Hepatocyte (in vitro differentiated cells): ENCODE data around the gene KLHL4. TPM values are rescaled to one million over a fixed set of nuclear protein-coding genes. Genes with fewer than 3 reads are reported as not detected.

Experiments used
- DNase-seq: peaks from one replicate; pipeline ENCODE4 v3.0.0-alpha.2; 2016; ENCODE audit warnings: low spot score
- H2AFZ ChIP-seq: fragments of 200-600 bp; sonication (generic); 2 replicates; pipeline ENCODE4 v1.6.0; 2016; ENCODE audit warnings: antibody characterized with exemption, mild to moderate bottlenecking
- H3K27ac ChIP-seq: fragments of 200-600 bp; sonication (generic); 2 replicates; pipeline ENCODE4 v1.5.1; 2016; ENCODE audit warnings: mild to moderate bottlenecking
- H3K27me3 ChIP-seq: fragments of 200-600 bp; sonication (generic); 2 replicates; pipeline ENCODE4 v1.6.1; 2016
- H3K36me3 ChIP-seq: fragments of 200-600 bp; sonication (generic); replicated peaks from 2 replicates; pipeline ENCODE4 v1.5.1; 2016; ENCODE audit warnings: low read depth; ENCODE audit not compliant: insufficient read depth
- H3K4me1 ChIP-seq: fragments of 200-600 bp; sonication (generic); 2 replicates; pipeline ENCODE4 v1.5.1; 2016; ENCODE audit warnings: mild to moderate bottlenecking, moderate library complexity; ENCODE audit not compliant: insufficient read depth
- H3K4me2 ChIP-seq: fragments of 200-600 bp; sonication (generic); 2 replicates; pipeline ENCODE4 v1.6.0; 2016
- H3K4me3 ChIP-seq: fragments of 200-600 bp; sonication (generic); 2 replicates; pipeline ENCODE4 v1.5.1; 2016; ENCODE audit warnings: mild to moderate bottlenecking
- H3K79me2 ChIP-seq: fragments of 200-600 bp; sonication (generic); 2 replicates; pipeline ENCODE4 v1.6.0; 2017; ENCODE audit warnings: mild to moderate bottlenecking
- H3K9me2 ChIP-seq: fragments of 200-600 bp; sonication (generic); replicated peaks from 2 replicates; pipeline ENCODE4 v1.6.0; 2017; ENCODE audit warnings: mild to moderate bottlenecking; ENCODE audit not compliant: insufficient read depth
- H3K9me3 ChIP-seq: fragments of 200-600 bp; sonication (generic); 2 replicates; pipeline ENCODE4 v1.5.1; 2016; ENCODE audit warnings: low read depth, mild to moderate bottlenecking
- H4K20me1 ChIP-seq: fragments of 200-600 bp; sonication (generic); 2 replicates; pipeline ENCODE4 v1.6.0; 2016; ENCODE audit warnings: mild to moderate bottlenecking; ENCODE audit not compliant: insufficient read depth, poor library complexity, severe bottlenecking
- EZH2 ChIP-seq: fragments of 200-600 bp; sonication (generic); IDR thresholded peaks from 2 replicates; pipeline ENCODE4 v1.6.1; 2016; ENCODE audit warnings: antibody characterized with exemption, mild to moderate bottlenecking, borderline replicate concordance
- EZH2phosphoT487 ChIP-seq: fragments of 200-600 bp; sonication (generic); IDR thresholded peaks from one replicate; pipeline ENCODE4 v1.6.1; 2018; ENCODE audit warnings: antibody characterized with exemption, mild to moderate bottlenecking, low read depth, moderate library complexity; ENCODE audit not compliant: unreplicated experiment, severe bottlenecking
- WGBS: methylation state at CpG from one replicate; pipeline ENCODE4 v1.1.6; 2016; ENCODE audit warnings: low lambda C conversion rate; ENCODE audit errors: missing lambda C conversion rate; 5-methylcytosine and 5-hydroxymethylcytosine counted together
- polyA plus RNA-seq: library from polyadenylated mRNA; unstranded; fragments of >200 nt; fragmentation: Nextera tagmentation; extraction: Ambion mirVana; gene quantifications from 2 replicates; pipeline ENCODE4 v1.2.1, GENCODE V29; 2016
- total RNA-seq: library from RNA; depleted of rRNA; stranded (reverse); fragments of >200 nt; gene quantifications from 2 replicates; pipeline ENCODE4 v1.2.3, GENCODE V29; 2014
- TF ChIP-seq, protein P1 (sequence below): fragments of 200-600 bp; sonication (generic); IDR thresholded peaks from 2 replicates; pipeline ENCODE4 v1.5.1; 2016; ENCODE audit warnings: antibody characterized with exemption, mild to moderate bottlenecking; ENCODE audit not compliant: poor library complexity

Gene KLHL4
- total and polyA plus RNA-seq, 2 experiments from 2014 or later, result 2.7 to 3.6 TPM

DNA sequence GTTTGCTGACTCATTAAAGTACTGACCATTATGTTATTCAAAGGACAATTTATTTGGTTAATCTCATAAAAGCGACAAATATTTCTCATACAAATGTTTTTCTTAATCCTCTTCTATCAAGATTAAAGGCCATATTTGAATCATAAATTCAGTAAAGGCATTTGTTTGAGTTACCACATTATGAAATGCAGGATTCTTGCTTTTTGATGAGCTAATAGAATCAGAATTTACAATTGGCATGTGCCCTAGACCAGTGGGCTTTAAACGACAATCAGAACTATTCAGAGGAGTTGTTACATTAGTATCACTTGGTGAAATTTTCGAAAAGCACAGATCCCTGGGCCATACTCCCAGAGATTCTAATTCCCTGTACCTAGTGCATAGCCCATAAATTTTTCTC, 55.3 kb downstream of the KLHL4 start:
- Histone ChIP-seq H4K20me1 (no peaks in the 10 kb centered on the region), H3K27ac (no peak overlapping the region), H3K79me2 (no peaks in the 10 kb centered on the region), H3K9me3 (no peaks in the 10 kb centered on the region), H3K4me3 (no peak overlapping the region), H3K4me1 (no peaks in the 10 kb centered on the region), H3K36me3 (no peaks in the 10 kb centered on the region), H2AFZ (no peak overlapping the region), H3K4me2 (no peak overlapping the region), H3K9me2 (no peaks in the 10 kb centered on the region), H3K27me3 (no peaks in the 10 kb centered on the region)
- WGBS, result 62% methylated on average over 3 of the region's 3 CpGs
- TF ChIP-seq EZH2phosphoT487 (no peak), EZH2 (no peak)
- TF ChIP-seq, protein P1, sequence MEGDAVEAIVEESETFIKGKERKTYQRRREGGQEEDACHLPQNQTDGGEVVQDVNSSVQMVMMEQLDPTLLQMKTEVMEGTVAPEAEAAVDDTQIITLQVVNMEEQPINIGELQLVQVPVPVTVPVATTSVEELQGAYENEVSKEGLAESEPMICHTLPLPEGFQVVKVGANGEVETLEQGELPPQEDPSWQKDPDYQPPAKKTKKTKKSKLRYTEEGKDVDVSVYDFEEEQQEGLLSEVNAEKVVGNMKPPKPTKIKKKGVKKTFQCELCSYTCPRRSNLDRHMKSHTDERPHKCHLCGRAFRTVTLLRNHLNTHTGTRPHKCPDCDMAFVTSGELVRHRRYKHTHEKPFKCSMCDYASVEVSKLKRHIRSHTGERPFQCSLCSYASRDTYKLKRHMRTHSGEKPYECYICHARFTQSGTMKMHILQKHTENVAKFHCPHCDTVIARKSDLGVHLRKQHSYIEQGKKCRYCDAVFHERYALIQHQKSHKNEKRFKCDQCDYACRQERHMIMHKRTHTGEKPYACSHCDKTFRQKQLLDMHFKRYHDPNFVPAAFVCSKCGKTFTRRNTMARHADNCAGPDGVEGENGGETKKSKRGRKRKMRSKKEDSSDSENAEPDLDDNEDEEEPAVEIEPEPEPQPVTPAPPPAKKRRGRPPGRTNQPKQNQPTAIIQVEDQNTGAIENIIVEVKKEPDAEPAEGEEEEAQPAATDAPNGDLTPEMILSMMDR, result no peak
- DNase-seq, result no peak

DNA sequence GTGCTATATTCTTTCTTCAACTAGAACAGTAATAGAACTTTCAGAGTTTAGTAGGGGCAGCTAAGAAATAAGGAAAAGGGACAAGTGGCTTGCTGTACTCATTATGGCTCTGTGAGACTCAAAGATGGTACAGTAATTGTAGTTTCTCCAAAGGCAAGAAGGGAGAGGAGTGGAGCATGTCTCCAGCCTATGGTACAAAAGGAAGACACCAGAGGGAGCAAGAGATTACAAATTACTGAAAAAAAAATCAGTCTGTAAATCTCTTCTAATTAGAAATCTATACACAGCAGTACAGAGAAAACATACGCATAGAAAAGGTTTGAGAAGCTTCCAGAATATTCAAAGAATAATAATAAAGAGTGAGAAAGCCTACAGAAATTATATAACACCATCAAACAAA, 61.4 kb downstream of the KLHL4 start:
- 78% methylated on average over 1 of the region's 1 CpG for WGBS

DNA sequence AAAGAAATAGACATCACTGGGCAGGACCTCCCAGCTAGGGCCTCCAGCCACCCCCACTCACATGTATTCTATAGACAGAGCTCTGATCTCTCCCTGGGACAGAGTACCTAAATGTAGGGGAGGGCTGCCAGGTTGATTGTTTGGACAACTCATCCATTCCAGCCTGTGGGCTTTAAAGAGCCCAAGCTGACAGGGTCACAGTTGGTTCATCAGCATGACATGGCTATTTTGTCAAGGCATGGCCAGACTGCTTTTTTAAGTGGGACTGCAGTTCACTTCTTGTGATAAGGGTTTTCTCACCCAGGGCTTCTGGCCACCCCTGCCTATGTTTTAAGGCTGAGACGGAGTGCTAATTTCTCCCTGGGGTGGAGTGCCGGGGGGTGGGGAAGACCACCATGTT, 63.3 kb downstream of the KLHL4 start:
- Histone ChIP-seq H3K9me3 (no peaks in the 10 kb centered on the region), H2AFZ (no peak overlapping the region), H3K27ac (no peak overlapping the region), H3K4me2 (no peak overlapping the region), H4K20me1 (no peaks in the 10 kb centered on the region), H3K4me3 (no peak overlapping the region), H3K79me2 (no peaks in the 10 kb centered on the region), H3K4me1 (no peaks in the 10 kb centered on the region), H3K27me3 (no peaks in the 10 kb centered on the region), H3K36me3 (no peaks in the 10 kb centered on the region), H3K9me2 (no peaks in the 10 kb centered on the region)
- WGBS, result 98% methylated on average over 2 of the region's 2 CpGs
- TF ChIP-seq EZH2 (no peak), EZH2phosphoT487 (no peak)
- TF ChIP-seq, protein P1, result no peak
- no peak for DNase-seq

More for the DNA sequence above, 61.4 kb downstream of the KLHL4 start:
- Histone ChIP-seq H3K79me2 (no peaks in the 10 kb centered on the region), H3K4me1 (no peaks in the 10 kb centered on the region), H3K4me3 (no peak overlapping the region), H3K9me3 (no peaks in the 10 kb centered on the region), H3K36me3 (no peaks in the 10 kb centered on the region), H3K4me2 (no peak overlapping the region), H3K9me2 (no peaks in the 10 kb centered on the region), H2AFZ (no peak overlapping the region), H3K27me3 (no peaks in the 10 kb centered on the region), H3K27ac (no peak overlapping the region), H4K20me1 (no peaks in the 10 kb centered on the region)
- TF ChIP-seq EZH2, result no peak
- no peak for TF ChIP-seq EZH2phosphoT487
- TF ChIP-seq, protein P1, result peak; percentile 17
- no peak for DNase-seq

DNA sequence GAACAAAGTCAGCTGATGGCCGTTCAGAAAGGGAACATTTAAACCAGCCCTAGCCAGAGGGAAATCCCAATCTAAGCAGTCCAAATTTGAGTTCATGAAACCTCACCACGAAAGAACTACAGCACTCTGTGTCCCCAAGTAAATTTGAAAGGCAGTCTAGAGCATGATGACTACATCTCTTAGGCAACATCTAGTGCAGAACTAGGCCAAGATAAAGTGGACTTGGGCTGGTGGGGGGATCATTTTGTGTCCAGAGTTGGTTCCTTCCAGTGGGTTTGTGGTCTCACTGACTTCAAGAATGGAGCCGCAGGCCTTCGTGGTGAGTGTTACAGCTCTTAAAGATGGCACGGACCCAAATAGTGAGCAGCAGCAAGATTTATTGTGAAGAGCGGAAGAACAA, 64.9 kb downstream of the KLHL4 start:
- DNase-seq, result no peak
- Histone ChIP-seq H3K36me3 (no peaks in the 10 kb centered on the region), H3K27ac (no peak overlapping the region), H3K79me2 (no peaks in the 10 kb centered on the region), H3K9me2 (no peaks in the 10 kb centered on the region), H3K4me3 (no peak overlapping the region), H4K20me1 (no peaks in the 10 kb centered on the region), H2AFZ (no peak overlapping the region), H3K4me2 (no peak overlapping the region), H3K9me3 (no peaks in the 10 kb centered on the region), H3K4me1 (no peaks in the 10 kb centered on the region), H3K27me3 (no peaks in the 10 kb centered on the region)
- TF ChIP-seq EZH2 (no peak), EZH2phosphoT487 (no peak)
- TF ChIP-seq, protein P1, result no peak
- 88% methylated on average over 6 of the region's 6 CpGs for WGBS
